PC-3 (cell line): ENCODE measurements around the gene NKAPD1.

ENCODE experiments used
- EZH2phosphoT487 ChIP-seq: fragments of 300-600 bp; sonication (generic); IDR thresholded peaks from 2 replicates; pipeline ENCODE4 v1.6.1; 2018; ENCODE audit warnings: mild to moderate bottlenecking, antibody characterized with exemption, low read length, borderline replicate concordance
- TF ChIP-seq, protein P1 (sequence below): fragments of 300-600 bp; sonication (generic); conservative IDR thresholded peaks from 2 replicates; pipeline ENCODE4 v1.5.1; 2017; ENCODE audit warnings: antibody characterized with exemption, low read depth, mild to moderate bottlenecking, low read length

DNA sequence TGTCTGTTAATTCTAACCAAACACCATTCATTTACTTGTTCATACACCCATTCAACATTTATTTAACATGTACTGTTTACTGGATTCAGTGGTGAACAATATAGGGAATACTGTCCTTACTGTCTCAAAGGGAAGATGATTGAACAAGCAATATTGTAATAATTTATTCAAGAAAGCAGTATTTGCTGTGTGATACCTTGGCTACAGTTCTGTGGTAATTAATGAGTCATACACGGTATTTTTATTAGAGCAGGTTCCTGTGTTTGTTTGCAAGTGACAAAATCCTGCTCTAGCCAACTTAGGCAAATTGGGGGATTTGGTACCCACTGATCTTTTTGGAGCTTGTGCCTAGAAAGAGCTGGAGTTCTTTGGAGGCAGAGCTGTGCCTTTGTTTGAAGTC is 16.0 kb upstream of the NKAPD1 start:
- TF ChIP-seq, protein P1, sequence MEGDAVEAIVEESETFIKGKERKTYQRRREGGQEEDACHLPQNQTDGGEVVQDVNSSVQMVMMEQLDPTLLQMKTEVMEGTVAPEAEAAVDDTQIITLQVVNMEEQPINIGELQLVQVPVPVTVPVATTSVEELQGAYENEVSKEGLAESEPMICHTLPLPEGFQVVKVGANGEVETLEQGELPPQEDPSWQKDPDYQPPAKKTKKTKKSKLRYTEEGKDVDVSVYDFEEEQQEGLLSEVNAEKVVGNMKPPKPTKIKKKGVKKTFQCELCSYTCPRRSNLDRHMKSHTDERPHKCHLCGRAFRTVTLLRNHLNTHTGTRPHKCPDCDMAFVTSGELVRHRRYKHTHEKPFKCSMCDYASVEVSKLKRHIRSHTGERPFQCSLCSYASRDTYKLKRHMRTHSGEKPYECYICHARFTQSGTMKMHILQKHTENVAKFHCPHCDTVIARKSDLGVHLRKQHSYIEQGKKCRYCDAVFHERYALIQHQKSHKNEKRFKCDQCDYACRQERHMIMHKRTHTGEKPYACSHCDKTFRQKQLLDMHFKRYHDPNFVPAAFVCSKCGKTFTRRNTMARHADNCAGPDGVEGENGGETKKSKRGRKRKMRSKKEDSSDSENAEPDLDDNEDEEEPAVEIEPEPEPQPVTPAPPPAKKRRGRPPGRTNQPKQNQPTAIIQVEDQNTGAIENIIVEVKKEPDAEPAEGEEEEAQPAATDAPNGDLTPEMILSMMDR, result no peak
- no peak for TF ChIP-seq EZH2phosphoT487
